HepG2 (cell line): ENCODE results near the gene CNNM4.

Source experiments
- CTCF ChIP-seq: sonication (generic); formaldehyde crosslinking; IDR thresholded peaks from 2 replicates; pipeline ENCODE4 v1.5.0; 2020; ENCODE audit warnings: mild to moderate bottlenecking, missing genetic modification reagents, moderate library complexity
- TRIM24 ChIP-seq: sonication (generic); formaldehyde crosslinking; IDR thresholded peaks from 2 replicates; pipeline ENCODE4 v1.8.0; 2022; ENCODE audit warnings: mild to moderate bottlenecking, missing genetic modification reagents

- TF ChIP-seq CTCF (CRISPR knock-in tag) = no peak
- TF ChIP-seq TRIM24 (CRISPR knock-in tag) = no peak
Measured at GRCh38 chr2:96823198-96823597, 62.5 kb downstream of the CNNM4 start.
